Measurements from ENCODE around the gene CD274. TPM values are rescaled to one million over a fixed set of nuclear protein-coding genes. Genes with fewer than 3 reads are reported as not detected.

The CD274 gene
- total and polyA plus RNA-seq, 2 experiments from 2014 or later, result not detected

GRCh38 chr9:5453004-5453403, 2.7 kb downstream of the CD274 start (continued):
- TF ChIP-seq REST (IDR thresholded peaks at IDR 0.05; ENCODE audit: unreplicated experiment) (no peak), CTCF (conservative IDR thresholded peaks at IDR 0.05; ENCODE audit: low read depth in 2 of 2) (no peak), STAT1 (IDR thresholded peaks at IDR 0.05; ENCODE audit: unreplicated experiment) (no peak), ETS1 (IDR thresholded peaks at IDR 0.05) (no peak), CREB1 (CRISPR knock-in tag; IDR thresholded peaks at IDR 0.05; ENCODE audit: low read depth) (no peak), EZH2phosphoT487 (IDR thresholded peaks at IDR 0.05; ENCODE audit: unreplicated experiment) (no peak), ZNF114 (CRISPR knock-in tag; IDR thresholded peaks at IDR 0.05) (no peak)

- Mint-ChIP-seq H3K36me3 (ENCODE audit: low read depth) (no peaks in the 10 kb centered on the region), H3K4me3 (no peak overlapping the region), H3K9me3 (no peaks in the 10 kb centered on the region), H3K4me1 (peaks cover 4% of the 10 kb centered on the region), H3K27ac (no peak overlapping the region), H3K27me3 (ENCODE audit: insufficient read depth, low read depth, poor library complexity) (peaks cover 2% of the 10 kb centered on the region)
- Histone ChIP-seq H2AFZ (no peak overlapping the region), H3K4me2 (no peak overlapping the region), H3K4me1 (ENCODE audit: insufficient read depth) (0 out of 2 replicates have a peak, but pooled peaks cover 4% of the 10 kb centered on the region), H3K4me3 (no peak overlapping the region), H3K27ac (ENCODE audit: low read depth) (no peak overlapping the region), H3K36me3 (ENCODE audit: insufficient read depth) (no peaks in the 10 kb centered on the region), H3K79me2 (replicated peaks; ENCODE audit: insufficient read depth) (no peaks in the 10 kb centered on the region), H4K20me1 (replicated peaks; ENCODE audit: insufficient read depth) (no peaks in the 10 kb centered on the region), H3K9me2 (ENCODE audit: insufficient read depth) (no peaks in the 10 kb centered on the region), H3F3A (replicated peaks; ENCODE audit: low read depth) (no peaks in the 10 kb centered on the region), H3K27me3 (ENCODE audit: insufficient read depth) (no peaks in the 10 kb centered on the region)
- DNase-seq (ENCODE audit: low spot score), result no peak
- ATAC-seq, result no peak
- TF ChIP-seq CTCF (conservative IDR thresholded peaks at IDR 0.05; ENCODE audit: low read depth in 2 of 2), result no peak
- no peak for TF ChIP-seq ETS1 (IDR thresholded peaks at IDR 0.05)
- TF ChIP-seq CREB1 (CRISPR knock-in tag; IDR thresholded peaks at IDR 0.05; ENCODE audit: low read depth), result no peak
- no peak for TF ChIP-seq EZH2phosphoT487 (IDR thresholded peaks at IDR 0.05; ENCODE audit: unreplicated experiment)
- TF ChIP-seq ZNF114 (CRISPR knock-in tag; IDR thresholded peaks at IDR 0.05), result no peak
These were observed 3.3 kb downstream of the CD274 start for GRCh38 chr9:5453673-5454072.
